ENCODE data around the gene MIPOL1. TPM values are rescaled to one million over a fixed set of nuclear protein-coding genes. Genes with fewer than 3 reads are reported as not detected.
A peak's percentile ranks its signal among the peaks of the same experiment; 100 is the strongest.

Gene MIPOL1
- total RNA-seq, 1 donor from 2014 or later = 12.3 TPM

DNA sequence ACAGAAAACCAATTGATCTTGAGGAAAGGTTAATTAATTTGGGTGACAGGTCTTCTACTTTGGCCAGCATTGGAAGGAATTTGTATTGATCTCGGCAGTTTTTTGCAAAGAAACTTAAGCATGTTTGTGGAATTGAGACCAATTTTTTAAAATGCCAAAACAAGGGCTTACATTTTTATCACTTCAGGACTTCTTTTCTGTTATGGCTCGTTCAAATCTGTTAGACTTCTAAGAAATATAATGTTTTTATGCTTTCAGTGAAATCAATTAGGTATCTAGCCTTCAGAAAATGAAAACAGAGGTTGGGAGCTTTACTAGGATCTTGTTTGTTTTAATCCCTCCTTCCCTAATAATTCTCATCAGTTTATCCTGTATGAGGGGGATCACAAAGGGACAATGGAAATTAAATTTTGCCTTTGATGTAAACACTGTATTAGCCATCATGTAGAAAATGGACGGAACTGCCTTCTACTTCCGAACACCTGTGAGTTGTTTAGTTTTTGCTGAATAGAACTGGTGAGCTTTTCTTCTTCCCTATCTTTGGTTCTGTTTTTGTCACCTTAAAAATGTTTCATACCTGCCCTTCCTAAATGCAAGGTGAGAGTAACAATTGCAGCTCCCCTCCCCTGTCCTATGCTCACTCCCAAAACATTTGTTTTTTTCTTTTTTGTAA is 389.5 kb downstream of the MIPOL1 start:
- no peak for DNase-seq (ENCODE audit: low spot score)

DNA sequence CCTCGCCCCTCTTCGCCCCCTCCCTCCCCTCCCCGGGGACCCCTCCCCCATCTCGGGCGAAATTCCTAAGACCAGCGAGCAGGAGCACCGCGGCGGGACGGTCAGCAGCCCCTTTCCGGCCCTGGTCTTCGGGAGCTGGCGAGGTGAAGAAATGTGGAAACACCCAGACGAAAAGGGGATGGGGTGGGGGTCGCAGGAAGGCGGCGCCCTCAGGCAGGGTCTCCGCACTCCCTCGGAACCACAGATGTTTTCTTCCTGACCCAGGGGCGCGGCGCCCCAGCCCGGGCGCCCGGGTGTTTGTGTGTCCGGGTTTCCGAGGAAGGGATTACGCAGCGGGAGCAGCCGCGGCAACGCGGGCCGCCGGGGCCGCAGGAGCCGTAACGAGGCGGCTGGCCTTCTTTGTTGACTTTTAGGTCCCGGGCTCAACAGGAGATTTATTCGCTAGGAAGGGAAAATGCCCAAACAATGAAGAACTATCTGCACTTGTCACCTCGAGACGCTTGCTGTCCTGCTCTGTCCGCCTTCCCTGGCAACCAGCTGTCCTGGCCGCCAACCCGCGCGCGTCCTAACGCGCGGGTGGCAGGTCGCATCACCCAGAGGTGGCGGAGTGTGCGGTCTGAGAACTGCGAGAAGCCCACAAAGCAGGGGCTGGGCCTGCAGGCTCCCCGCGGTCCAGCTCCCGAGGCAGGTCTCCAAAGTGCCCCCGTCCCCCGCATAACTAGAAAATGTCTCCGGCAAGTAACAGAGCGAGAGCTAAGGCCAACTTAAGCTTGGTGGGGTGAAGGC is 390.3 kb downstream of the MIPOL1 start:
- no peak for DNase-seq (ENCODE audit: low spot score)

DNA sequence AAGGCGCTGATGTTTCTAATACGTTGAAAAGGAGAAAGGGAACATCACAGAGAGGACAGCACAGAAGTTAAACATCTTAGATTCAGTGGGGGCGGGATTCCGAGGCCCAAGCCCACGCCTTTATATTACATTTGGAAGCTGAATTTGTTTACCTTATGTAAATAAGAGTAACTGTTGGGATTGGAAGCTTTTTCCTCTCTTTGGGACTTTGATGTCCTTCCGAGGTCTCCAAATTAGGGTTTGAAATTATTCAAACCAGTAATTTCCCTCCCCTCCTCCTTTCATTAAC is 390.9 kb downstream of the MIPOL1 start:
- DNase-seq (ENCODE audit: low spot score) = no peak

DNA sequence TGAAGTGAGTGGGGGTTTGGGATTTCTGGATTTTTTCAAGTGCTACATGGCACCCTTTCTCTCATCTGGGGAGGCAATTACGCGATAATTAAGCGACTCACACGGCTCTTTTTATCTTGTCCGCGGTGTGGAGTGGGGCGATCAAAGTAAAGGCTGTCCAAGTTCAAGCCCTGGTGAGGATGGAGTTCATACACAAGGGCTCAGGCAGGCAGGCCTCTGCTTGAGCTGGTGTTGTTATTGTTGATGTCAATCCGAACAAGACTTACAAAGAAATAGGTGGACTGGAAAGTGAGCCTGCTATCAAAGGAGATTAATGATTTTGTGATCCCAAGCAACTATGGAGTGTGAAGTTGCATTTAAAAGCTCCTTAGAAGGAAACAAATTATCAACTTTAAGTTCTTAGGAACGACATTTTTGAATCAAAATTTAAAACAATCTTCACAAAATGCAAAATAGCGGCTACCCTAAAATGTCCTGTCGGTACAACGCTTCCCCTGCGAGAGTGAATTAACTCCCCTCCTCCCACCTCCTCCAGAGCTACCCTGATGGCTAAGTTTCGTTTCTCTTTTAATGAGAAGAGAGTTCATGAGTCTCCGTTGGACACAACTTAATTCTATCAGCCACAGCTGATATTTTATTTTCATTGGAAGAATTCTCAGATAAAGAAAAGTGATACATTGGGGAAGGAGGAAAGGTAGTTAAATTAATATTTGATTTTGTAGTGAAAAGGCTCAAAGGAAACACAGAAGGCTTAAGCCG is 391.4 kb downstream of the MIPOL1 start:
- DNase-seq (ENCODE audit: low spot score) = no peak

DNA sequence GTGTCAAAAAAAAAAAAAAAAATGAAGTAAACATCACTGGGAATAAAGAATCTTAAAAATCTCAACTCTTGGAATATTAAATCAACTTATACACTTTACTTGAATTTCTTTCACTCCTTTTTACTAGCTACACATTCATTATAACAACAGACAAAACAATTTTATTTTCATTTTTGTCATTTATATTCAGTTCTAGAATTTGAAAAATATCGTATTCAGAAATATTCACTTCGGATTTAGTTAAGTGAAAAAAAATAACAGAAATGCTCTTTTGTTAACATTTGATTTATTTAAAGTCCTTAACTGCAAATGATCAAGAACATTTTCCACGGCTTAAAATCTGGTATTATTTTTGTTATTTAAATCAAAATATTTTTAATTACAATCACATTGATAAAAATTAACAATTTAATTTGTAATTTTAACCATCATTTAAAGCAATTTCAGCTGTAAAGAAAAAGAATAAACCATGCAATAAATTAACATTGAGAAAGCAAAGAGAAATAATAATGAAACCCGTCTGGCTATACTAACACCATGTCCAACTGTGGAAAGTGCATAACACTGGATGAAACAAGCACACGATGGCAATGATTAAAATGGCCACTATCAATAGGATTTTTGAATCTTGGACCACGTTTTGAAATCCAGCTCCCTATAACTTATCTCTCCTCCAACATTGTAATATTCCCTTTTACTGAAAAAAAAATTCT is 392.1 kb downstream of the MIPOL1 start:
- no peak for DNase-seq (ENCODE audit: low spot score)

DNA sequence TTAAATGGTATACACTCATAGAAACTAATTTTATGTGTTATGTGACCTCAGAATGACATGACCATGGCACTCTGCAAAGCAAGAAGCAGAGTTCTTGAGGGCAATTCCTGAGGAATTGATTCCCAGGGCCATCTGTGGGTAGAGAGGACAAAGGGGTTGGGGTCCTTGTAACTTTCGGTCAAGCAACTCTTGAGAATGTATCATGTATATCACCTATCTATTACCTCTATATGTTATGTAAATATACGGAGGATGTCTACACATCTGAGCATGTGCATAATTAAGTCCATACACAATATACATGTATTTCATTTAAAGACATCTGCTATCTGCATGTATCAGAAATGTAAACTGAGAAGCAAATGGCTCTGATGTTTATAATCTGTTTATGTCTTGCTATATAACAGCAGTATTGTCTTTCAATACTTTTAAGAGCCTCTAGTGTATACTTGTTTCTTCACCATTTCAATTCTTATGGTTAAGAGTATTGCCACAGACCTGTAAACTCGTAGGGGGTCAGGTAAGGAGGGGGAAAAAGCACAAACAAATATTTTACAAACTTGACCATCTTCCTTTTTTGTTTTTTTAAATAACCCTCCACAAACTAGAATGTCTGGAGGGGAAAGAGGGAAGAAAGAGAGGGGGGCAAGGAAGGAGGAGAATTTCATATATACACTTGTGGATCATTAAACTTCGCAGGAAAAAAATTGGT is 392.8 kb downstream of the MIPOL1 start:
- DNase-seq (ENCODE audit: low spot score) = no peak

DNA sequence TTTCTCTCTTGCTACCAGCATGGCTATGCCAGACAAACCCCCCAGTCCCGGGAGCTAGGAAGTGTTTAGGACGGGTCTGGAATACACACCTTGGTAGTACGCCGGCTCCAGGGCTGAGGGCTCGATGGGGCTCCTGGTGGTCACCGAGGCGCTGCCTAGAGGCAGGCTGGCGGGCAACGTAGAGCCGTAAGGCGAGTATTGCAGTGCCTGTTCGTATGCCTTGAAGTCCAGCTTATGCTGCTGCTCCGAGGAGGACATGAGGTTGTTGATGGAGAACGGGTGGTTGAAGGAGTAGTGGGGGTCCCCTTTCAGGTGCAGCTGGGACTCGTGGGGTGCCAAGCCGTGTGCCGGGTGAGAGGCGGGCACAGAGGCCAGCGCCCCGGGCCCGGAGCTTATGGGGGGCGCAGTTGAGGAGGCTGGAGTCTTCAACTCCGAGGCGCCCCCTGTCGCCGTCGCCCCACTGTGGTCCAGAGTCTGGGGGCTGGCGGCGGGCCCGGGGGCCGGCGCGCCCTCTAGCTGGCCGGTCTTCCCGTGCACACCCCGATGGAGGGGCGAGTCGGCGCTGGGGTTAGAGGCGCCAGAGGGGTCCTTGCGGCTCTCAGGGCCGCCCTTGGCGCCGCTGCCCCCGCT is 393.7 kb downstream of the MIPOL1 start:
- peak; percentile 26 for DNase-seq (ENCODE audit: low spot score)

DNA sequence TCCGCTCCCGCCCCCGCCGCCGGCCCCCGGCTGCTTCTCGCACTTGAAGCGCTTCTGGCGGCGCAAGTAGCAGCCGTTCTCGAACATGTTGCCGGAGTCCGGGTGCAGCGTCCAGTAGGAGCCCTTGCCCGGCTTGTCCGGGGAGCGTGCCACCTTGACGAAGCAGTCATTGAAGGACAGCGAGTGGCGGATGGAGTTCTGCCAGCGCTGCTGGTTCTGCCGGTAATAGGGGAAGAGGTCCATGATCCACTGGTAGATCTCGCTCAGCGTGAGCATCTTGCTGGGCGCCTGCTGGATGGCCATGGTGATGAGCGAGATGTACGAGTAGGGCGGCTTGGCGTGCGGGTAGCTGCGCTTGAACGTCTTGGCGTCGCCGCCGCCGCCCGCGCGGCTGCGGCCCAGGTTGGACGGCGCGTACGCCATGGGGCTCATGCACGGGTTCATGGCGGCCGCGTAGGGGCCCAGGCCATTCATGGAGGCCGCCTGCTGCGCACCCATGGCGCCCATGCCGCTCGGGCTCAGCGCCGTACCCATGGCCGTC is 394.3 kb downstream of the MIPOL1 start:
- DNase-seq (ENCODE audit: low spot score) = no peak

DNA sequence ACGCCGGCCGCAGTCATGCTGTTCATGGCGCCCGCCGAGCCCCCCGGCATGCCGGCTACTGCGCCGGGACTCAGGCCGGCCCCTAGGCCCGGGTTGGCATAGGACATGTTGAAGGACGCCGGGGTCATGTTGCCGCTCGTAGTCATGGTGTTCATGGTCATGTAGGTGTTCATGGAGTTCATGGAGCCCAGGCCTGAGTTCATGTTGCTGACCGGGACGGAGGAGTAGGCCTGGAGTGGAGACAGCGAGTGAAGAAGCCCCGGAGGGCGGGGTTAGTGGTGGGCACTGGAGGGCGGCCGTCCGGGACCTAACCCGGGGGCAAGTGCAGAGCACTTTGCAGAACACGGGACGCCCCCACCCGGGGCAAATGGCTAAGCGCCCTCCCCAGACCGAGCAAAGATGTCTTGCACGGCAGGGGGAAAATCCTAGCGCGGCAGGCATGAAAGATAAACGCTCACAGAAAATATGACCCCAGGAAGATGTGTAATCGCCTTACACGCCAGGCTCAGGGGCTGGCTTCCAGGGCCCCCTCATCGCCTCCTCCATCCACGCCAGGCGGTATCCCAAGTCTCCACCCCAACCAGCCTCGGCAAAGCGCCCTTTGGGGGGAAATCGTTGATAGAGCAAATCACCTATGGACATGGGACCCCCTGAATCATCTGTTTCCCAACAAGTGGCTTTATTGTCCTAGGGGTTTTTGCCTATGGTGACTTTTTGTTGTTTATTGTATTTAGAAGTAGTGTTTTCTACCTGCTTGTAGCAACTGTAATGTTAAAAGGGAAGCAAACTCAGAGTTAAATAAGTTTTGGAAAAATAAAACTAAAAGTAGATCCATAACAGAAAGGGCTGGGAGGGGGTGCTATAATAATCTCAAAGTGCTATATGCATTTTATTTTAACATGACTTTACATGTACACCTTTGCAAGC is 395.0 kb downstream of the MIPOL1 start:
- DNase-seq (ENCODE audit: low spot score) = no peak

DNA sequence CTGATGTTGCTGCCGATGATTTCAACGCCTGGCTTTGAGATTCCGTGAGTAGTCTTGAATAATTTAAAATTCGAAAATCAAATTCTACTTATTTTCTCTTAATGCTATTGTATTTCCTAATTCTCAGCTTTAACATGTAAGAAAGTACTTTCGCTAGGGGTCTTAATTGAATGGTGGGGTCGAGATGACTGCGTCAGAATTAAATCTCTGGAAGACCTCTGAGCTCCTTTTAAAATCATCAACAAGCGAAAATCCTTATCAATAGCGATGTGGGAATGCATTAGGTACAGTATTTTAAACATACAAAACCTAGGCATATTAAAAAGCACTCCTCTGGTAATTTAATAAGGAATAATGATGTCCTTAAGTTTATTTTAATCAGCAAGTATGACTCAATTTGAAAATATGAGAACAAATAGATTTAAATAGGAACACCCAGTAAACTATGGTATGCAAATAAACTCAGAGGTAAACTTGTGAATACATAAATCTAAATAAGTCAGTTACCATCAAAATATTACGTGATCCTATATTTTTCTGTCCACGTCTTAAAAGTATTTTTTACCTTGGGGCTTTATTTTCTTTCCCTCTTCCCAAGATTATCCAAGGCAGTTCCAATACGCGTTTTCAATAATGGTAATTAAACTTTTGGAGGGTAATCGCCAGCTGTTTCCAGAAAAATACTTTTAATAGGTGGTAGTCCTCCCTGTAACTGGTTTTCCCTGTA is 395.9 kb downstream of the MIPOL1 start:
- DNase-seq (ENCODE audit: low spot score) = no peak

DNA sequence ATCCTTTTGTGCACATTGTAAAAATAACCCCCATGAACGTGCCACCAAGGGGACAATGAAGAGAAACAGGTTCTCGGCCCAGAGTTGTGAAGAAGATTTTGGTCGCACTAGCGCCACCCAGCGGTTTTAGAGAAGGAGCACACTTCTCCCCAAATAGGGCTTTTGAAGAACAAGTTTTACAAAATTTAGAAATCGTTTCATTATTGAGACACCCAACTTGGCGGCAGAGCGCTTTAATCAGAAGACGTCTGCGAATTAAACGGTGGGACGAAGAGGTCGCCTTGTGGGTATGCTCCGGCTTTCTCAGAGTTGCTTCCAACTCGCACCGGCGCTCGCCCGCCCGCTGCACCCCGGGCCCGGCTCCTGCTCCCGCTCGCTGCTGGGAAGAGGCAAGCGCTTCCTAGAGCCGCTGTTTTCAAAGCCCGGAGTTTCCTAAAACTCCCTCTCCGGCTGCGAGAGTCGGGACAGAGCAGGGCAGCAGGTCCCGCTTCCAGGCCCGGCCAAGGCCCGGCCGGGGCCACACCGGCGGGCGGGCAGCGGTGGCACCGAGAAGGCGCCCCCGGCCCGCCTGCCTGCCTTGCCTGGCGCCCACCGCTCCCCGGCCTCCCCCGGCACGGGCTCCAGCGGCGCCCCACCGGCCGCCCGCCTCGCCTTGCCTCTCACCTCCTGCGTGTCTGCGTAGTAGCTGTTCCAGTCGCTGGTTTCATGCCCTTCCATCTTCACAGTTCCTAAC is 396.7 kb downstream of the MIPOL1 start:
- DNase-seq (ENCODE audit: low spot score) = peak; percentile 80

DNA sequence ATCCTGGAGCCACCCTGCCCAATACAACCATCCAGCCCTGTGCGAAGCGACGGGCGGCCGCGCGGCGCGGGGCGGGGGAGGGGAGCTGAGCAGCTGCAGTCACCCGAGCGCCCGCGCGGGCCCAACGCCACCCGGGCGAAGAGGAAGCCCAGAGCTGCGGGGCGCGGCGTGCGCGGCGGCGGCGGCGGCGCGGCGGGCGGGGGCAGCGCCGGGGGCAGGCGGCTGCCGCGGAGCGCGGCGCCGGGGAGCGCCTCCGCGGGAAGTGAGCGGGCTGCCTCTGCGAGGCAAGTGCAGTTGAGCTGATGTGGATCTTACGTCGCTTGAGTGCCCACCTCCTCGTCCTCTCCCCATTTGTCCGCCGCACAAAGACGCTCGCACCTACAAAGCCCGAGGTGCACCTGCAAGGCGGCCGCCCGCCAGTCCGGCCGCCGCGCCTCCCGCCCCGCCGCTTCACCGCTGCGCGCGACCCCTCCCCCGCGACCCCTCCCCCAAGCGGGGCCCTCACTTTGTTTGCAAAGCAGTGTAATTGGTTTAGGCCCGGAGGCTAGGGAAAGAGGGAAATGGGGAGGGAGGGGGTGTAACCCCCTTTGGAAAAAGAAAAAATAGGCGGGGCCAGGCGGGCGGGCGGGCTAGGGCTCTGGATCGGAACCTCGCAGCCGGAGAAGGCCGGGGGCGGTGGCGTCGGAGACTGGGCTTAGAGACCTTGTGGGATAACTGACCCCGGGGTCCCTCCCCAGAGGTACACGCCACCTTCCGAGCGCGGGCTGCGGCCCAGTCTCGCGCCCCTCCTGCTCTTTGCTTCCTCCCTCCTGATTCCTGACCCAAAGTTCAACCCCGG is 397.5 kb downstream of the MIPOL1 start, which contains the start of the genes FOXA1 and TTC6:
FOXA1 (minus strand) TSS at position 279 of the 838 bp plus-strand sequence; CDS start at position 2, 277 bp downstream.
TTC6 (plus strand) TSS at position 659 of the 838 bp plus-strand sequence. CDS start 26,436 bp downstream, outside the sequence.
- DNase-seq (ENCODE audit: low spot score) = peak; percentile 44

DNA sequence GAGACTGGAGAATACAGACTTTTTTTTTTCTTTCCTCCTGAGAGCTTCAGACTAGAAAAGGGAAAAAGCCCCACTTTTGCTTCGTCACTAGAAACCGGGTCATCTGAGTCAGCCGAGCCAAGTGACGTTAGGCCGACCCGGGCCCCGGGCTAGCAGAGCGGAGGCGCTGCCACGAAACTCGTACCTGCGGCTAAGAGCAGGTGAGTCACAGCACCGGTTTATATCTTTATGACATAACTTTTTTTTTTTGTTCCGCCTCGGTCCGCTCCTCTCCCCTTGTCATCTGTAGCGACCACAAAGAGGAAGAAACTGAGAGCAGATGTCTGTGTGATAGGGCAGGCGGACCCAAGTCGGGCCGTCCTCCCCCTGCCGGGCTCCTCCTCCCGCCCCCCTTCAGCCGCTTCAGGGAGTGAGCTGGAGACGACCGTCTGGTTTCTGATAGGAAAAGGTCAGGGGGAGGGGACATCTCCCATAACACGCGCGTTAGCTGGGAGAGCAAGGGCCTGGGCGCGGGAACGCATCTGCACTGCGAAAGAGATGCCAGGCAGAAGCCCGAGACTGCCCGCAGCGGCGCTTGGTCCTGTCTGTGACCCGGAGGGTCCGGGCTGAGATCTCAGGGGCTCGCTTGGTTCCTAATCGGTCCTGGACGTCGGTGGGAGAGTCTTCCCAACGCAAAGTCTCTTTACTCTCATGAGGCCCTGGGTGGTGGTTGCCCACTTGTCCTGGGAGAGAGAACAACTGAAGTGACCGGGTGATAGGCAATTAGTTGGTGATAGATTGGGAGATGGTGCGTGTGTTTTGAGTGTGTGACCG is 398.3 kb downstream of the MIPOL1 start:
- peak; percentile 42 for DNase-seq (ENCODE audit: low spot score)

DNA sequence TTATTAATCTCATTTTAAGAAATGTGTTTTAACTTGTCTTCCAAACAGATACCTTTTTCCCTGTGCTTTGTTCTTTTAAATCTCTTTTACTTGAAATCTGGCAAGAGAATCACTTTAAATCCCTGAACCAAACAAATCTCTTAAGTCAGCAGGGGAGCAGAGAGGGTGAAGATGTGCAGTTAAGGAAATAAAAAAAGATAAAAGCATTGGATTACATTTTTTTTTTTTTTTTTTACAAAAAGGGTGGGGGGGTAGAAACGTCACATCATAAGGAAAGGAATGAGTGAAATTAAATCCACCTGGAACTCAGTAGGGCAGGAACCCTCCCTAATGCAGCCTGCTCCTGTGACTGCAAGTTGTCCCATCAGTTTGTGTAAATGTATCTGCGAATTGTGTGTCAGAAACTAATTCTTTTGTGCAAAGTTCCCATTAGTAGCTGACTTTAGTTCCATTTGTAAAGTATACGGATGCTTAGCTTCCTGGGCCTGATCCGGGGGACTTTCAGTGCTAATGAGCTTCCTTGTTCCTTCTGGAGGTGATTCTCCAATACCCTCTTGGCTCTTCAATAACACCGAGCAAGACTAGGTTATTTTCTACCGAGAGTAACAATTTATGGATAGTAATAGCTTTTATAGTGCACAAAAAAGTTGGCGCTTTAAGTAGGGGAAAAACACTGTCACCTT is 399.2 kb downstream of the MIPOL1 start:
- DNase-seq (ENCODE audit: low spot score) = no peak

DNA sequence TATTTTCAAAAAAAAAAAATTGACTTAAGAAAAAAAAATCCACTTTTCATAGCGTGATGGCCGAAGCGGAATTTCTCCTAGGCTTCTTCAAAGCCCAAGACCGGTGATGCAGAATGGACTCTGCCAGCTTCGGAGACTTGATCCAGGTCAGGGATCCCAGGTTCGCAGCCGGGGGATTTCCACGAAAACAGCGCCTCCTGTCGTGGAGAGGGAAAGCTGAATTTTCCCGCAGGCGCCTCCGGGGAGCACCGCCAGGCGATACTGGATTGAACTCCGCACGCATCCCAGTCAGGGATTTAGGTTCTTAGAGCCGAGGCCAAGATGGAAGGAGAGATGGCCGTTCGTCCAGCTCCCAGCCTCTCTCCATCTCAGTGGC is 399.8 kb downstream of the MIPOL1 start:
- DNase-seq (ENCODE audit: low spot score) = no peak
